SK-N-SH (cell line): ENCODE data around the gene BEGAIN. TPM values are rescaled to one million over a fixed set of nuclear protein-coding genes. Genes with fewer than 3 reads are reported as not detected.

ENCODE experiments used
- CTCF ChIA-PET: fragments of 300-600, 350-600 bp; formaldehyde crosslinking; extraction: SDS; loops from one replicate; lab custom pipeline; 2021; lab: Yijun Ruan, JAX
- POLR2A ChIA-PET: fragments of 350-600 bp; sonication (Branson Sonifier 250); formaldehyde crosslinking; extraction: SDS; loops from one replicate; lab custom pipeline; 2020; ENCODE audit warnings: antibody characterized with exemption, inconsistent platforms; lab: Yijun Ruan, JAX
- DNase-seq: peaks from one replicate; pipeline ENCODE4 v3.0.0; 2012
- H2AFZ ChIP-seq: fragments of 200-600 bp; sonication (generic); 2 replicates; pipeline ENCODE4 v1.8.1; 2016; ENCODE audit warnings: antibody characterized with exemption, mild to moderate bottlenecking, low read depth
- H3F3A ChIP-seq: fragments of 200-600 bp; sonication (generic); replicated peaks from 2 replicates; pipeline ENCODE3; 2016; ENCODE audit warnings: antibody characterized with exemption, mild to moderate bottlenecking; ENCODE audit not compliant: insufficient read depth
- H3K27ac ChIP-seq, 2 experiments: fragments of 200-500 bp in 1 of 2; fragments of 200-600 bp in 1 of 2; sonication (Bioruptor generic) in 1 of 2; sonication (generic), shearing (Covaris generic) in 1 of 2; 2 replicates each; pipeline versions ENCODE4 v1.5.1 to v1.6.1; 2014 to 2016; ENCODE audit warnings: low read depth in 2 of 2, inconsistent platforms in 1 of 2, low read length in 1 of 2, mild to moderate bottlenecking in 1 of 2, mixed read lengths in 1 of 2
- H3K27me3 ChIP-seq: fragments of 200-600 bp; sonication (generic), shearing (Covaris generic); 2 replicates; pipeline ENCODE4 v1.6.1; 2016; ENCODE audit warnings: mixed run types; ENCODE audit not compliant: insufficient read depth
- H3K36me3 ChIP-seq, 2 experiments: fragments of 200-500 bp in 1 of 2; fragments of 200-600 bp in 1 of 2; sonication (Bioruptor generic) in 1 of 2; sonication (generic) in 1 of 2; replicated peaks in 1 of 2; 2 replicates each; pipeline versions ENCODE3 to v1.5.1; 2014 to 2016; ENCODE audit warnings: low read length in 1 of 2, mild to moderate bottlenecking in 1 of 2; ENCODE audit not compliant: insufficient read depth in 2 of 2, control insufficient read depth in 1 of 2
- H3K4me1 ChIP-seq, 2 experiments: fragments of 200-500 bp in 1 of 2; fragments of 200-600 bp in 1 of 2; sonication (Bioruptor generic) in 1 of 2; sonication (generic), shearing (Covaris generic) in 1 of 2; 2 replicates each; pipeline versions ENCODE4 v1.5.1 to v1.6.1; 2014 to 2016; ENCODE audit warnings: low read depth in 1 of 2, low read length in 1 of 2, mixed run types in 1 of 2; ENCODE audit not compliant: insufficient read depth in 2 of 2, control insufficient read depth in 1 of 2
- H3K4me2 ChIP-seq: fragments of 200-600 bp; sonication (generic), shearing (Covaris generic); 2 replicates; pipeline ENCODE4 v1.6.1; 2017; ENCODE audit warnings: mixed run types
- H3K4me3 ChIP-seq, 2 experiments: fragments of 200-500 bp in 1 of 2; fragments of 200-600 bp in 1 of 2; sonication (Bioruptor generic) in 1 of 2; sonication (generic), shearing (Covaris generic) in 1 of 2; 2 replicates each; pipeline versions ENCODE4 v1.5.1 to v1.8.1; 2014 to 2016; ENCODE audit warnings: low read depth in 2 of 2, inconsistent platforms in 1 of 2, low read length in 1 of 2, mild to moderate bottlenecking in 1 of 2, mixed read lengths in 1 of 2, moderate library complexity in 1 of 2
- H3K79me2 ChIP-seq: fragments of 200-600 bp; sonication (generic); 2 replicates; pipeline ENCODE4 v1.8.1; 2017; ENCODE audit warnings: mild to moderate bottlenecking; ENCODE audit not compliant: insufficient read depth
- H3K9ac ChIP-seq: fragments of 200-600 bp; sonication (generic); 2 replicates; pipeline ENCODE4 v1.6.1; 2017; ENCODE audit warnings: mixed run types
- H3K9me2 ChIP-seq: fragments of 200-600 bp; sonication (generic); 2 replicates; pipeline ENCODE4 v1.6.1; 2017; ENCODE audit warnings: mixed run types
- H3K9me3 ChIP-seq: fragments of 200-600 bp; sonication (generic); 2 replicates; pipeline ENCODE4 v1.6.1; 2017; ENCODE audit warnings: mixed run types, mild to moderate bottlenecking, moderate library complexity
- H4K20me1 ChIP-seq: fragments of 200-600 bp; sonication (generic); 2 replicates; pipeline ENCODE4 v1.6.1; 2017; ENCODE audit warnings: mild to moderate bottlenecking, mixed run types; ENCODE audit not compliant: insufficient read depth
- CHD2 ChIP-seq: fragments of 150-350 bp; IDR thresholded peaks from 2 replicates; pipeline ENCODE4 v1.6.1; 2018; ENCODE audit warnings: low read length; ENCODE audit not compliant: partially characterized antibody
- ELF1 ChIP-seq: IDR thresholded peaks from 2 replicates; pipeline ENCODE4 v1.4.0; 2012
- FOSL2 ChIP-seq: IDR thresholded peaks from 2 replicates; pipeline ENCODE4 v1.4.0; 2012; ENCODE audit warnings: low read depth, mild to moderate bottlenecking, moderate library complexity, borderline replicate concordance
- FOXJ3 ChIP-seq: sonication (generic); formaldehyde crosslinking; IDR thresholded peaks from 2 replicates; pipeline ENCODE4 v1.5.1; 2020; ENCODE audit warnings: mild to moderate bottlenecking, missing genetic modification reagents
- GABPA ChIP-seq: IDR thresholded peaks from 2 replicates; pipeline ENCODE4 v1.4.0; 2012; ENCODE audit warnings: low read depth, mild to moderate bottlenecking
- IRF3 ChIP-seq: fragments of 150-350 bp; IDR thresholded peaks from 2 replicates; pipeline ENCODE4 v1.6.1; 2016; ENCODE audit warnings: mild to moderate bottlenecking, low read depth, low read length
- MAX ChIP-seq: IDR thresholded peaks from 2 replicates; pipeline ENCODE4 v1.4.0; 2012; ENCODE audit warnings: low read depth
- MEF2A ChIP-seq: IDR thresholded peaks from 2 replicates; pipeline ENCODE4 v1.4.0; 2012; ENCODE audit warnings: low read depth, borderline replicate concordance
- NRF1 ChIP-seq: IDR thresholded peaks from 2 replicates; pipeline ENCODE4 v1.6.1; 2012; ENCODE audit warnings: low read depth, mild to moderate bottlenecking, low read length
- POLR2AphosphoS5 ChIP-seq: IDR thresholded peaks from 2 replicates; pipeline ENCODE4 v1.6.1; 2012; ENCODE audit warnings: low read depth, low read length
- RAD21 ChIP-seq: IDR thresholded peaks from 2 replicates; pipeline ENCODE4 v1.6.1; 2012; ENCODE audit warnings: mild to moderate bottlenecking, low read length
- REST ChIP-seq: IDR thresholded peaks from 2 replicates; pipeline ENCODE4 v1.6.1; 2012; ENCODE audit warnings: mild to moderate bottlenecking, low read depth, low read length, moderate library complexity
- SIN3A ChIP-seq: IDR thresholded peaks from 2 replicates; pipeline ENCODE4 v1.6.1; 2012; ENCODE audit warnings: low read depth, mild to moderate bottlenecking, low read length, moderate library complexity, borderline replicate concordance
- SMC3 ChIP-seq: IDR thresholded peaks from 2 replicates; pipeline ENCODE4 v1.6.1; 2012; ENCODE audit warnings: low read depth, low read length, improper control_type of control experiment
- TAF1 ChIP-seq: IDR thresholded peaks from 2 replicates; pipeline ENCODE4 v1.6.1; 2012; ENCODE audit warnings: low read depth, mild to moderate bottlenecking, low read length, moderate library complexity, borderline replicate concordance
- TCF12 ChIP-seq: IDR thresholded peaks from 2 replicates; pipeline ENCODE4 v1.4.0; 2012
- USF2 ChIP-seq: fragments of 150-350 bp; IDR thresholded peaks from 2 replicates; pipeline ENCODE4 v1.6.1; 2017; ENCODE audit warnings: antibody characterized with exemption, low read length, low read depth, borderline replicate concordance
- WGBS: methylation state at CpG from one replicate; pipeline ENCODE4 v1.1.6; 2017; ENCODE audit warnings: low lambda C conversion rate; 5-methylcytosine and 5-hydroxymethylcytosine counted together
- polyA plus RNA-seq, 3 experiments: library from polyadenylated mRNA; depleted of rRNA; stranded (reverse); fragments of >200 nt; gene quantifications; 2 replicates each; pipeline ENCODE4 v1.2.3, GENCODE V29; 2012
- TF ChIP-seq, protein P1 (sequence below): IDR thresholded peaks from 2 replicates; pipeline ENCODE4 v1.4.0; 2012; ENCODE audit warnings: low read depth, borderline replicate concordance
- TF ChIP-seq, protein P2 (sequence below): IDR thresholded peaks from 2 replicates; pipeline ENCODE4; 2012
- TF ChIP-seq, protein P3 (sequence below): IDR thresholded peaks from 2 replicates; pipeline ENCODE4 v1.4.0; 2012; ENCODE audit warnings: low read depth, borderline replicate concordance

Gene BEGAIN
- polyA plus RNA-seq, 1 of the 3 experiments (the other 2 are of a cell fraction): 4.2 TPM

GRCh38 chr14:100531152-100532121, 55.8 kb downstream of the BEGAIN start:
- H3K27ac ChIP-seq: peak overlapping the region in 1 of 2 experiments; percentile 73; a peak in 1 of 4 replicates
- H3K9ac ChIP-seq: no peak overlapping the region
- no peaks in the 10 kb centered on the region for H3K27me3 ChIP-seq
- ChIA-PET CTCF (interaction anchor here (0.5 to 11.4 kb wide), 8 partner anchors 9 to 147 kb away, joined by 3 to 82 read pairs (median 4); no protein-coding TSS in a partner anchor), POLR2A (interaction anchor here (1.1 to 12.0 kb wide), 5 partner anchors 13 to 114 kb away, joined by 3 to 91 read pairs (median 4); no protein-coding TSS in a partner anchor)
- peaks cover 0 to 54% of the 10 kb centered on the region in 2 experiments; a peak in 1 of 4 replicates for H3K4me1 ChIP-seq
- H3K9me3 ChIP-seq: no peaks in the 10 kb centered on the region
- H3K79me2 ChIP-seq: no peaks in the 10 kb centered on the region
- no peak overlapping the region for H3K4me2 ChIP-seq
- H4K20me1 ChIP-seq: no peaks in the 10 kb centered on the region
- TF ChIP-seq MEF2A: no peak
- no peak for TF ChIP-seq SIN3A
- TF ChIP-seq GABPA: no peak
- no peak for TF ChIP-seq SMC3
- TF ChIP-seq USF2: no peak
- no peak for TF ChIP-seq REST
- TF ChIP-seq POLR2AphosphoS5: no peak
- TF ChIP-seq RAD21: no peak
- TF ChIP-seq IRF3: no peak
- TF ChIP-seq TAF1: no peak
- TF ChIP-seq, protein P1, sequence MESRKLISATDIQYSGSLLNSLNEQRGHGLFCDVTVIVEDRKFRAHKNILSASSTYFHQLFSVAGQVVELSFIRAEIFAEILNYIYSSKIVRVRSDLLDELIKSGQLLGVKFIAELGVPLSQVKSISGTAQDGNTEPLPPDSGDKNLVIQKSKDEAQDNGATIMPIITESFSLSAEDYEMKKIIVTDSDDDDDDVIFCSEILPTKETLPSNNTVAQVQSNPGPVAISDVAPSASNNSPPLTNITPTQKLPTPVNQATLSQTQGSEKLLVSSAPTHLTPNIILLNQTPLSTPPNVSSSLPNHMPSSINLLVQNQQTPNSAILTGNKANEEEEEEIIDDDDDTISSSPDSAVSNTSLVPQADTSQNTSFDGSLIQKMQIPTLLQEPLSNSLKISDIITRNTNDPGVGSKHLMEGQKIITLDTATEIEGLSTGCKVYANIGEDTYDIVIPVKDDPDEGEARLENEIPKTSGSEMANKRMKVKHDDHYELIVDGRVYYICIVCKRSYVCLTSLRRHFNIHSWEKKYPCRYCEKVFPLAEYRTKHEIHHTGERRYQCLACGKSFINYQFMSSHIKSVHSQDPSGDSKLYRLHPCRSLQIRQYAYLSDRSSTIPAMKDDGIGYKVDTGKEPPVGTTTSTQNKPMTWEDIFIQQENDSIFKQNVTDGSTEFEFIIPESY: no peak
- TF ChIP-seq, protein P2, sequence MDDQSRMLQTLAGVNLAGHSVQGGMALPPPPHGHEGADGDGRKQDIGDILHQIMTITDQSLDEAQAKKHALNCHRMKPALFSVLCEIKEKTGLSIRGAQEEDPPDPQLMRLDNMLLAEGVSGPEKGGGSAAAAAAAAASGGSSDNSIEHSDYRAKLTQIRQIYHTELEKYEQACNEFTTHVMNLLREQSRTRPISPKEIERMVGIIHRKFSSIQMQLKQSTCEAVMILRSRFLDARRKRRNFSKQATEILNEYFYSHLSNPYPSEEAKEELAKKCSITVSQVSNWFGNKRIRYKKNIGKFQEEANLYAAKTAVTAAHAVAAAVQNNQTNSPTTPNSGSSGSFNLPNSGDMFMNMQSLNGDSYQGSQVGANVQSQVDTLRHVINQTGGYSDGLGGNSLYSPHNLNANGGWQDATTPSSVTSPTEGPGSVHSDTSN: no peak
- no peak for TF ChIP-seq CHD2
- TF ChIP-seq, protein P3, sequence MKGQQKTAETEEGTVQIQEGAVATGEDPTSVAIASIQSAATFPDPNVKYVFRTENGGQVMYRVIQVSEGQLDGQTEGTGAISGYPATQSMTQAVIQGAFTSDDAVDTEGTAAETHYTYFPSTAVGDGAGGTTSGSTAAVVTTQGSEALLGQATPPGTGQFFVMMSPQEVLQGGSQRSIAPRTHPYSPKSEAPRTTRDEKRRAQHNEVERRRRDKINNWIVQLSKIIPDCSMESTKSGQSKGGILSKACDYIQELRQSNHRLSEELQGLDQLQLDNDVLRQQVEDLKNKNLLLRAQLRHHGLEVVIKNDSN: no peak
- no peak for TF ChIP-seq NRF1
- TF ChIP-seq TCF12: no peak
- TF ChIP-seq FOXJ3: no peak
- TF ChIP-seq FOSL2: no peak
- no peak for TF ChIP-seq ELF1
- TF ChIP-seq MAX: no peak
- H3F3A ChIP-seq: no peaks in the 10 kb centered on the region
- DNase-seq: peak; percentile 49
- WGBS: 91% methylated on average over 10 of the region's 16 CpGs
- H2AFZ ChIP-seq: no peak overlapping the region
- H3K36me3 ChIP-seq: no peaks in the 10 kb centered on the region
- no peaks in the 10 kb centered on the region for H3K9me2 ChIP-seq
- H3K4me3 ChIP-seq: no peak overlapping the region
